Measurements from ENCODE around the gene SHE.

DNA sequence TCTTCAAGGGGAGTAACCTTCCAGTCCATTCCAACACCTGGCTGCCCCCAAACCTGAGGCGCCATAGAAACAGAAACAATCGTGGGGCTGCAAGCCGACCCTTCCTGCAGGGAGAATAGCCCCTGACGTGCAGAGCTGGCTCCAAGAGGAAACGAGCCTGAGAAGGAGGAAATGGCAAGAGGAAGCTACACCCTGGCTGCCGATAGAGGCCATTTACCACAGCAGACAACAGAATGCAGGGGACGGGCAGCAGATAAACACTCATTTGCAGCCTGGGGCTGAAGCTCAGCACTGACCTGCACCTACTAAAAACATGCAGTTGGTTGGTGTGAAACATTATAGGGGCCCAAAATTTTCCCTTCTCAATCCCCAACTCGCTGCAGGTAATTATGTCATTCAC lies 8.9 kb downstream of the SHE start:
- TF ChIP-seq RAD21 (IDR thresholded peaks at IDR 0.05 in 1 of 2, conservative IDR thresholded peaks at IDR 0.05 in 1 of 2; ENCODE audit: low read depth in 2 of 2, low read length in 2 of 2) = no peak
- TF ChIP-seq, protein P1, sequence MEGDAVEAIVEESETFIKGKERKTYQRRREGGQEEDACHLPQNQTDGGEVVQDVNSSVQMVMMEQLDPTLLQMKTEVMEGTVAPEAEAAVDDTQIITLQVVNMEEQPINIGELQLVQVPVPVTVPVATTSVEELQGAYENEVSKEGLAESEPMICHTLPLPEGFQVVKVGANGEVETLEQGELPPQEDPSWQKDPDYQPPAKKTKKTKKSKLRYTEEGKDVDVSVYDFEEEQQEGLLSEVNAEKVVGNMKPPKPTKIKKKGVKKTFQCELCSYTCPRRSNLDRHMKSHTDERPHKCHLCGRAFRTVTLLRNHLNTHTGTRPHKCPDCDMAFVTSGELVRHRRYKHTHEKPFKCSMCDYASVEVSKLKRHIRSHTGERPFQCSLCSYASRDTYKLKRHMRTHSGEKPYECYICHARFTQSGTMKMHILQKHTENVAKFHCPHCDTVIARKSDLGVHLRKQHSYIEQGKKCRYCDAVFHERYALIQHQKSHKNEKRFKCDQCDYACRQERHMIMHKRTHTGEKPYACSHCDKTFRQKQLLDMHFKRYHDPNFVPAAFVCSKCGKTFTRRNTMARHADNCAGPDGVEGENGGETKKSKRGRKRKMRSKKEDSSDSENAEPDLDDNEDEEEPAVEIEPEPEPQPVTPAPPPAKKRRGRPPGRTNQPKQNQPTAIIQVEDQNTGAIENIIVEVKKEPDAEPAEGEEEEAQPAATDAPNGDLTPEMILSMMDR (IDR thresholded peaks at IDR 0.05; ENCODE audit: control extremely low read depth in 1 of 3, insufficient read depth in 1 of 3, low read depth in 1 of 3, low read length in 3 of 3) = no peak
- TF ChIP-seq EZH2 (IDR thresholded peaks at IDR 0.05; ENCODE audit: low read depth, low read length, severe bottlenecking) = no peak
- TF ChIP-seq TBP (IDR thresholded peaks at IDR 0.05; ENCODE audit: low read depth, low read length) = no peak
- TF ChIP-seq POLR2AphosphoS5 (IDR thresholded peaks at IDR 0.05; ENCODE audit: low read depth, low read length) = no peak
- no peak for TF ChIP-seq EP300 (IDR thresholded peaks at IDR 0.05; ENCODE audit: borderline replicate concordance in 1 of 2, low read depth in 2 of 2, low read length in 2 of 2)
- no peak for TF ChIP-seq CEBPB (IDR thresholded peaks at IDR 0.05; ENCODE audit: low read depth, low read length)
- TF ChIP-seq, protein P2, sequence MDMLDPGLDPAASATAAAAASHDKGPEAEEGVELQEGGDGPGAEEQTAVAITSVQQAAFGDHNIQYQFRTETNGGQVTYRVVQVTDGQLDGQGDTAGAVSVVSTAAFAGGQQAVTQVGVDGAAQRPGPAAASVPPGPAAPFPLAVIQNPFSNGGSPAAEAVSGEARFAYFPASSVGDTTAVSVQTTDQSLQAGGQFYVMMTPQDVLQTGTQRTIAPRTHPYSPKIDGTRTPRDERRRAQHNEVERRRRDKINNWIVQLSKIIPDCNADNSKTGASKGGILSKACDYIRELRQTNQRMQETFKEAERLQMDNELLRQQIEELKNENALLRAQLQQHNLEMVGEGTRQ (IDR thresholded peaks at IDR 0.05; ENCODE audit: low read length) = no peak
- no peak for TF ChIP-seq SIN3A (conservative IDR thresholded peaks at IDR 0.05 in 1 of 2, IDR thresholded peaks at IDR 0.05 in 1 of 2; ENCODE audit: low read depth in 1 of 2, low read length in 2 of 2)
- TF ChIP-seq, protein P3, sequence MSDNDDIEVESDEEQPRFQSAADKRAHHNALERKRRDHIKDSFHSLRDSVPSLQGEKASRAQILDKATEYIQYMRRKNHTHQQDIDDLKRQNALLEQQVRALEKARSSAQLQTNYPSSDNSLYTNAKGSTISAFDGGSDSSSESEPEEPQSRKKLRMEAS (IDR thresholded peaks at IDR 0.05) = no peak
- no peak for TF ChIP-seq MAFK (IDR thresholded peaks at IDR 0.05; ENCODE audit: low read depth, low read length)
- TF ChIP-seq RFX5 (IDR thresholded peaks at IDR 0.05; ENCODE audit: borderline replicate concordance, low read depth, low read length) = no peak
- TF ChIP-seq SP2 (IDR thresholded peaks at IDR 0.05; ENCODE audit: low read length) = no peak
- no peak for TF ChIP-seq RXRA (IDR thresholded peaks at IDR 0.05; ENCODE audit: insufficient read depth, low read depth, low read length)

All from H1 (cell line).